Limb (tissue), 2 donors: ENCODE results near the gene L2HGDH.
A peak's percentile ranks its signal among the peaks of the same experiment; 100 is the strongest.
"Not testable (repeated sequence)": the region's sequence is repeated elsewhere in the genome, so short reads cannot be mapped to it uniquely, and the experiment has no call there.

ENCODE experiments used
- DNase-seq, 2 donors: peaks; one replicate each; pipeline ENCODE4 v3.0.0-alpha.2; 2016; ENCODE audit errors: extremely low spot score in 2 of 2

Gene L2HGDH

DNA sequence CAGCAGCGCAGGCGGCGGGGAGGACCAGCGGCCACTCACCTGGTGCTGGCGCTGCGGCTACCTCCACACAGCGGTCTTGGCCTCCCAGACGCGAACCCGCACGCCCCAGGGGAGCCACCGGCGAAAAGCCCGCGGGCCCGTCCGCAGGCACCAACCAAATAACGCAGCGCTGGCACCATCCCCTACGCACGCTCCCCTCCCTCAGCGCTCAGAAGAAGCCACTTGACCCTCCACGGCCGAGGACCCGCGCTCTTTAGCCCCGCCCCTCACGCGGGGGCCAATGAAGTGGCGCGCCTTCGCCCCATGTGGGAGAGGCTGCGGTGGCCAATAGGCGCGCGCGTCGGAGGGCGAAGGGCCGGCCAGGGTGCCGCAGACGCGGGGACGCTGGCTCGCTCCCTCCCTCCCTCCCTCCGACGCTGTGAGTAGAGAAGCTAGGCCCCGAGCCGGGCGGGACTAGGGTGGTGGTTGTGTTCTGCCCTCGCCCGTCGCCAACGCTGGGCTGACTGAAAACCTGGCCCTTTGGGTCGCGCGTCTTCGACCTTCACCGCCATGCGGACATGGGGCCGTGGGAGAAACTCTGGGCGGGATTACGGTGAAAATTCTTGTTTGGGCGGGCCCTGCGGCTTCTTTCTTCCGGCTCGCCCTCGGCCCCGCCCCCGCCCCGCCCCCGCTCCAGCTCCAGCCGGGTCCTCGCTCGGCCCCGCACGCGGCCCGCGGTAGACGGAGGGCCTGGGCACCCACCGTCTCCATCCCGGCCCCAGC lies at the start of gene L2HGDH, which contains the start of gene DMAC2L:
Gene L2HGDH (minus strand): TSS at position 258 of the 762 bp plus-strand sequence. CDS start 79 bp downstream, at position 179.
Gene DMAC2L (plus strand): TSS at position 353 of the 762 bp plus-strand sequence. CDS start 9,164 bp downstream, outside the sequence.
- peak; percentile 94 to 95 for DNase-seq

DNA sequence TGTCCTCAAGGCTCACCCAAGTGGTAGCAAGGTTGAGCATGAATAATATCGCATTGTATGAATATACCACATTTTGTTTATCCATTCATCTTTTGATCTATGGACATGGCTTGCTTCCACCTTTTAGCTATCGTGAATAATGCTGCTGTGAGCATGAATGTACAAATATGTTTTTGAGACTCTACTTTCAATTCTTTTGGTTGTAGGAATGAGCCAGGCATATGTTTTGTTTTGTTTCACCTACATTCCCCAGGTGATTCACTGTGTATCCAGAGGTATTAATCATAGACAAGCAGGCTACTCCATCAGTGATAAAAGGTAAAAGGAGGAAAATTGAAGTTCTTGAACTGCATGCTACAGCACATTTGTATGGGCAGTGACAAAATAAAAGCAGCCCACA lies 48.8 kb upstream of the L2HGDH start:
- no peak for DNase-seq

DNA sequence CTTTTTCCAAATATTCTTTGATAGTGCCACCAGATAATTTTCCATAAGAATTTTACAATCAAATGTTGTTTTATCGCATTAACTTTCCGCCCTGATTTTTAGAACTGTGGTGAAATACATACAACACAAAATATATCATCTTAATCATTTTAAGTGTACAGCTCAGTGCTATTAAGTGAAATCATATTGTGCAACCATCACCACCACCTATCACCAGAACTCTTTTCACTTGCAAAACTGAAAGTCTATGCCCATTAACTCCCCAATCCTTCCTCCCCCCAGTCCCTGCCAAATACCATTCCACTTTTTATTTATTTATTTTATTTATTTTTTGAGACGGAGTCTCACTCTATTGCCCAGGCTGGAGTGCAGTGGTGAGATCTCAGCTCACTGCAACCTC lies 48.1 kb upstream of the L2HGDH start:
- no peak for DNase-seq

DNA sequence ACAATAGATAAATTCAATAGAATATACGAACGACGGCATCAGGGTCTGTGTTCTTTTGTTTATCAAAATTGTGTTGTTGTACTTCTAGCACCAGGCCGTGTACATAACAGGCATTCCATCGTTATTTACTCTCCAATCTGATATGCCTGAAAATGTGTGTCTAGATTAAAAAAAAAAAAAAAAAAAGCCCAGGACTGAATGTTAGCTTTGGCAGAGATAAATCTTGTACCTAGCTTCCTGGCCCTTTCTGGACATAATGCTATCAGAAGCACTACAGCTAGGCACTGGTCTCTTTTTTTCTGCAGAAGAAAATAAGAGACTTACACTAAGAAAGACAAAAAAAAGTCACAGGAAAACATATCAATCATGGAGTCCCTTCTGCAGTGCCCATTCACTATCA lies 47.6 kb upstream of the L2HGDH start:
- DNase-seq: no peak

DNA sequence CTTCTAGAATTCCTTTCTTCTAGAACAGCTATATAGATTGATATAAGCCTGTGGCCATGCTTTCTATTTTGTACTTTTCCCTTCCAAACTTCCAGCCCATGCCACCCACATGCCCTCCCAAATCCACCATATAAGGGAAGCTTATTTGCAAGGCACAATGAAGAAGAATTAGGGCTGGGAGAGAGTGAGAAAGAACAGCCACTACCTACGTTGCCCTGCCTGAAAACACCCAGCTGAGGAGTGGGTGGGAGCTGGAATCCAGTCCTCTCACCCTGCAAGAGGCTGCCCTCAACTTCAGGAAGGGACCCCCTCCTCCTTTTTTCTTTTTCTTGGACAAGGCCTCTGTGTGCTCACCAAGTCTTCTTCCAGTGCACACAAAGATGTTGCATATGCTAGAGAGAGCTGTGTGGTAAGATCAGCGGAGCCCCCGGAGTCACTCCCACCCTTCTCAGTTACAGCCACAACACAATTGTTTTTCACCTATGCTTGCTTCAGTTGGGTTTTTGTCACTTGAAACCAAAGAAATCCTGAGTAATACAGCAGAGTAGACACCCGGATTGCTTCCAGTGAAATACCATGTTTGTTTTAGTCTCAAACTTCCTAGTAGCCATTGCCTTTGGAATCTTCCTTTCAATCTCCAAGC lies 45.8 kb upstream of the L2HGDH start:
- DNase-seq: no peak

DNA sequence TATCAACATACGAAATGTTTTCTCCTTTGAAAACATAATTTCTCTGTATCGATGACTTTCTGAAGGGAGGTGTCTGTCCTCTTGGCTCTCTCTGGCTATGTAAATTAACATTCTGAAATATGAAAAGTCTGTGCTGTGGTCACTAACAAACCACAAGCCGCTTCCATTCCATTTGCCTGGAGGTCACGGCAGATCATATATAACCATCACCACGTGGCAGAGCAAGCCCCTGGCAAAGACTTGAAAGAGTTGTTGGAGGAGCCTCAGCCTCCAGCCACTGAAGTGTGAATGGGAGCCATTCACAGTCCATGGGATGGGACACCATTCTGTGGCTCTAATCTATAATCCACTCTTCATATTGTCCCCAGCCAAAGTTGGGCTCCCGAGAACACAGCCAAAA lies 45.1 kb upstream of the L2HGDH start:
- DNase-seq: no peak

DNA sequence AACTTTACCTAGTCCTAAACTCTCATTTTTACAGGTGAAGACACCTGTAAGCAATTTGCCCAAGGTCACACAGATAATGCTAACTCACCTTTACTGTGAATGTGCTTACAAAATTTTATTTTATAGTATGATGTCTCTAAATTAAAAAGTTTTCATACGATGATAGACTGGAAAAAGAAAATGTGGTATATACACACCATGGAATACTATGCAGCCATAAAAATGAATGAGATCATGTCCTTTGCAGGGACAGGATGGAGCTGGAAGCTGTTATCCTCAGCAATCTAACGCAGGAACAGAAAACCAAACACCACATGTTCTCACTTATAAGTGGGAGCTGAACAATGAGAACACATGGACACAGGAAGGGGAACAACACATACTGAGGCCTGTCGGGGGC lies 44.3 kb upstream of the L2HGDH start:
- DNase-seq: not testable (repeated sequence)

DNA sequence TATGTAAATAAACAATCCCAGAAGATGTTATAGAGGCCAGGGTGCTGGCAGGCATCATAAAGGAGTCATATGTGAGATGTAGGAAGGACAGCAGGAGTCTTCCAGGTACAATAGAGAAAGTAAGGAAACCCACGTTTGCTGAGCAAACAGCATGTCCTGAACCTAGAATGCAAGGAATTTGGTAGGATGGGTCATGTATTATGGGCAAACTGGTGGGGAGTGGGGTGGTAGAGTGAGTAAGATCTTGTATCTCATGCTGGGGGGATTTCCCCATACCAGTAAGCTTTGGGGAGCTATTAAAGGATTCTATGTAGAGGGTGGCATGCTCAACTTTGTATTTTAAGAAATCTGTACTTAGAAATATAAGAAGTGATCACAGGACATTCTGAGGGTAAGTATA lies 43.7 kb upstream of the L2HGDH start:
- DNase-seq: no peak

DNA sequence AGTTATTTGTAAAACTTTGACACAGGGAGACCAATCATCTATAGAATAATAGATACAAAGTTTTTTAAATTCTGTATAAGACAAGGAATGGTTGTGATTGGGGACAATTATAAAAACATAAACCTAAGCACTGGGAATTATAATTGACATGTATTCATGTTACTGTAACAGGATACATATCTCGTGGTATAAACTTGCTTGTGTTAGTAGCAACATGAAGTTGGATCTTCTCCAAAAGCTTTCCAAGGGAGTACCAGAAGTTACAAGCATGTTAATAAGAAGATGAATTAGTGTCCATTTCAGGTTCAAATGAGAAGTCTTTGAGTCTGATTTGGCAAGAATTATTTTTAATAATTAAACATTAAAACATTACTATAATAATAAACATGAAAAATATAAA lies 42.5 kb upstream of the L2HGDH start:
- DNase-seq: peak in 1 of 2 donors; percentile 32

DNA sequence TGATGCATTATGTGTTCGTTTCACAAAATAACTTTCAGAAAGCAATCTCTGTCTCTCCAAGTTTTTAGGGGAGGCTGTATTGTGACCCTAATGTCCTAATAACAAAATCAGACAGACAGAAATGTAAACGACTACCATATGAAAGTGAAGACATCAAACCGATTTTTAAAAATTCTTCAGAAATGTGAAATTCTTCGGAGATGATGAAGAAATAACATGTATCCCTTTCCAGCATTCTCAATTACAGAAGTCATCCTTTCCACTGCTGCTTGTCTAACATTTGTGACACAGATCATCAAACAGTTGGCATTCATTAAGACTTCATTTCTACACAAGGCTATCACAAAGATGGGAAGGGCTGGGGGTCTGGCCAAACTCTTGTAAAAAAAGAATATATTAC lies 41.1 kb upstream of the L2HGDH start:
- DNase-seq: no peak

DNA sequence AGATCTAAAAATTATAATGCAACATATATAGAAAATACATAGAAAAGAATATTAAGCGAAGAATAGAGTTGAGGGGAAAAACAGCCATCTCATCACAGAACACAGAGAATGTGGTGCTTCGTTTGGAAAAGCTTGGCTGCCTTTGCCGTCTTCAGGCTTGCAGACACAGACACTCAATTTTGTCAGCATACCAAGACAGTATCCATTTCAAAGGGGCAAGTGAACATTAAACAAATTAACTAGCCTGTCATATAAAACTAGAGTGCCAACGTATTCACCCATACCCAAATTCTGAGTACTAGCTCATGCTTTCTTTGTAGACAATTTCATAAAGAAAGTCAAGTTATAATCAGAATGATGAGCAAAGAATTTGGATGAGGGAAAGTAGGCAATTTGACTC lies 40.6 kb upstream of the L2HGDH start:
- no peak for DNase-seq

DNA sequence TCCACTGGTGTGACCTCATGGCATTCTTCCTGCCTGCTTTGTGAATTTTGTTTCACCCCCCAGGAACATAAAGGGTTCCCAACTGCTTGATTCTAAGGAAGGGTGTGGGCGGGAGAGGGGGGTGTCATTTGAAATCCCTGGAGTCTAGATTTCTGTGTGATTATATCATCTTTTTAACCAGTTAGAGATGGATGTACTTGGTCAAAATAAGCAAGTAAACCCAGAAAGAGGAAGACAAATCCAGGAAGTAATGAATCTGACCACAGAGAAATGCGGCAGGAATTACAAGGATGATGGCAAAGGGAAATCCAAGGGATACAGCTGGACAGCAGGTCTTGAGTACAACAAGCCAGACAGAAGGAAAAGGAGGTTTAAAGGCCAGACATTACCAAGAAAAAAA lies 38.9 kb upstream of the L2HGDH start:
- no peak for DNase-seq

DNA sequence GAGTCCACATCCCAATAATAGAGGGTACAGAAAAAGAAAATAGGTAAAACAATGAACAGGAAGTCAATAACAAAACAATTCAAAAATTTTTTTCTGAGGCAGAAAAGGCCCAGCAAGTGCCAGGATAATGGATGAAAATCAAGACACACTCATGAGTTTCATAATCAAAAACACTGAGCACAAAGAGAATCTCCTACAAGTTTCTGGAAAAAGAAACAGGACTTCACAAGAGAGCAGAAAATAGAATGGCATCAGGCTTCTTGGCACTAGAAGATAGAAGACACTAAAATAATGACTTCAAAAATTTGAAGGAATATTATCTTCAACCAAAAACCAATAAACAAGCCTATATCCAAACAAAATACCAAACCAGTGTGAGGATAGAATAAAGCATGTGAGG lies 36.9 kb upstream of the L2HGDH start:
- no peak for DNase-seq

DNA sequence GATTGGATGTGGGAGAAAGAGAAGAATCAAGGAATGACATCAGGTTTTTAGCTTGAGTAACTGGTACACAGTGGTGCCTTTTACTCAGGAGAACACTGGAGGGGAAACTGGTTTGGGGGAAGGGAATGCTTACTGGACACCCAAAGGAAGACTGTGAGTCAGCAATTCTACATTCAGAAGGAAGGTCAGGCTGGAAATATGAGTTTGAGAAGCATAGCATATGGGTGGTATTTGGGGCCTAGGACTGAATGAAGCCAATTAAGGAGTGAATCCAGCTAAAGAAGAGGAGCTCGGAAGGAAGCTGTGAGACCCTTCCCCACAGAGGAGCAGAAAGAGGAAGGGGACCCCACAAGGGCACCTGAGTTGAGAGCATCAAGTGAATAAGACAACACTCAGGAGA lies 35.5 kb upstream of the L2HGDH start:
- no peak for DNase-seq

DNA sequence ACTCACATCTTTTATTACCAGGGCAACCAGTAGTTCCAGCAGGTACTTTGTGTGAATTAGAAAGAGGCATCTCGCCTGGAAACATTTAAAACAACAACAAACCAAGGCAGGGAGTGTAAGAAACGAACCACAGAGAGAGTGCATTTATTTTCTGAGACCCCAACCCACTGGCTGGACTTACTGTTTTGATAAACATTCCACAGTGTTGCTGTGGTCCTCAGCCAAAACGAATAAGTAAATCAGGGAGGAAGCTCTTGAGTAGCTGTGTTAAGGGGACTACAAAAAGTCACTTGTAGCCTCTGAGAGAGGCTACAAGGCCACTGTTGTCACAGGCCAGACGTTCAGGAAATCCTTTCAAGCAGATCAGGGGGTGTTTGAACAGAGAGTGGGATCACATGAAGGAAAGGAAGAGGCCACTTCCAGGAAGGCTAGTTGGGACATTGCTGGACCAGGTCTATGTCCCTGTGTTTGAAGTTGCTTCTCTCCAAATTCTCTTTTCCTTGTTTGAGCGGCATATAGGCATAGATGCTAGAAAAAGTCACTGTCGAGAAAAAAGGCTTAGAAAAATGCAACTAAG lies 33.9 kb upstream of the L2HGDH start:
- DNase-seq: no peak

DNA sequence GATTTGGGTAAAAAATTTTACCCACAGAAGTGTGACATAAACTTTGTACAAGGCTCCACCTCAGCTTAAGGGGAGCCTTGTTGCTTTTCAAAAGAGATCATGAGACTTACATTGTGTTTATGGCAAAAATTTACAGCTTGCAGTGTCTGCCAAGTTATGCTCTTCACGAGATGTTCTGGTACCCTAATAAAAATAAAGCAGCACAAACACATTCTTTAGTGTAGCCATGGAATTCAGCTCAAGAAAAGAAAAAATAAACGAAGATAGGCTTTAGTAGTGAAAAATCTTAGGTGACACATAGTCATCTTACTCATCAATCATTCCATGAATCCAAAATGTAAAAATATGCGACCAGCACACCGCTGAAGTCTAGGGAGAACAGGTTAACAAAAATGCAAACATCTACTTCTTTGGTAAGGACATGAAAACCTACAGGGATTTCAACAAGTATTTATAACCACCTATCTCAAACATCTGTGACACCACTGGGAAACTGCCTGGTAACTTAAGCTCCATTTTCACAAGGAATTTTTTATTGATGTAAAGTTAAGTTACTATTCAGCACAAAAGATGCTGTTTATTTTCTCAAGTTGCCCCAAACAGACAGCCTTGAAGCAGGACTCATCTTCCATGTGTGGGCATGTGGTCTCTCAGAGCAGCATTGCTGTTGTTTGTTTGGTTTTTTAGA lies 33.0 kb upstream of the L2HGDH start:
- no peak for DNase-seq

DNA sequence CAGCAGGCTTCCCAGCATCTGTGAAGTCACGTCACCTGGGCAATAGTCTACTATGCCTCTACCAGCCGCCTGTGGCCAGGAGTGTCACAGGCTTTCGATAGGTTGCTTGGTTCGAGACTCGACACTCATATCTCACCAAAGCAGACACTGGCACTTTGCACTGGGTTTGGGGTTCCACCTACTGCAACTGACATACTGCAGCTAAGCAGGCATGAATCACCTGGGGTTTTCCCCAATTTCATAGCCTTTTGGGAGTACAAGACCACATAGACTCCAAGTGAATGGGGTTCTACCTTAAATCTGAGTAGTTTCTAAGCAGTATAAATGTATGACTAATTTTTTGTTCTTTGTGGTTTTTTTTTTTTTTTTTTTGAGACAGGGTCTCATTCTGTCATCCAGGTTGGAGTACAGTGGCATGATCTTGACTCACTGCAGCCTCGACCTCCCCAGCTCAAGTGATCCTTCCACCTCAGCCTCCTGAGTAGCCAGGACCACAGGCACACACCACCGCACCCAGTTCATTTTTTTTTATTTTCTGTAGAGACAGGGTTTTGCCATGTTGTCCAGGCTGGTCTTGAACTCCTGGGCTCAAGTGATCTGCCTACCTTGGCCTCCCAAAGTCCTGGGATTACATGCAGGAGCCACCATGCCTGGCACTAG lies 32.2 kb upstream of the L2HGDH start:
- no peak for DNase-seq

DNA sequence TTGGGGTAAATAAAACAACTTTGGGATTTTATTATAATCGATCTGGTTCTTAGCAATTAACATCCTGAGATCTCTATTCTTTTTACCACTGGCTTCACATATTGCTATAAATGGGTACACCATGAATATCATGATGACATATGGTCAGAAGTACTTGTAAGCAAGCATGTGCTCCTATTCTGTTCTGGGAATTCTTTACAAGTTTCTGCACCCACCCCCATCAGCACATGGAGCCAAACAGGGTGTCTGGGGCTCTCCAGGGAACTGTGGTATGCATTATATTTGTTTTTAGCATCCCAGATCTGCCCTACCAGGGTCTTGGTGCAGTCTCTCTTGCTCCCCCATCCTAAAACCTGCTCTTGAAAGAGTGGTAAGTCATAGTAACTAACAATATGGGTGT lies 31.4 kb upstream of the L2HGDH start:
- no peak for DNase-seq

DNA sequence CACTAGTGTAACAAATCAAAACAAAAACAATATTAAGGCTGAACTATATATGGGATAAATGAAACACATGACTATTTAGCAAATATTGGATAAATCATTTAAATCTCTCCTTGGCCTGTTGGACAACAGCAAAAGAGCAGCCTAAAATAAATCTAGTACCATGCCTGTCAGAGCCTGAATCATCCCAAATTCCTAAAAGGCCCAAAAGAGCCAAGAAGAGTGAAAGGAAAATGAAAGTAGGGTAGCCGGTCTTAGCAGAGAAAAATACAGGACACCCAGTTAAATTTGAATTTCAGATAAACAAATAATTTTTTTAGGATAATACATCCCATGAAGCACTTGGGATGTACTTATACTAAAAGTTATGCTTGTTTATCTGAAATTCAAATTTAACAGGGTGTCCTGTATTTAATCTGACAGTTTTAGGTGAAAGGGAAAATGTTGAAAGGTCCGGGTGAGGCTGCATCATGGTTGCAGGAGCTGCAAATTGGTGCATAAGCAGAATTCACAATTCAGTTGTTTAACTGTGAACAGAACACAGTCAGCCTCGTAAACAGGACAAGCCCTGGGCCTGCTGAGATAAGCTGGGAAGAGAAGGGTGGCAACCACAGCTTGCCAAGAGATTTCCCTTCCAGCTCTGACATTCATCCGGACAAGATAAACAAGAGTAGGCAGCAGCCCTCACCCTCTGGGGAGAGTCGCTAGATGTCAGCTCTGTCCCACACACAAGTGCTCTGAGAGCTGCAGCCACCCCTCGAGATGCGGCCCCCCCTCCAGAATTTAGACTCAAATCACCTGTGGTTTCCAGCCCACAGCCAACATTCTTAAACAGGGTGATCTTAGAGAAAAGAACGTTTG lies 30.4 kb upstream of the L2HGDH start:
- no peak for DNase-seq

DNA sequence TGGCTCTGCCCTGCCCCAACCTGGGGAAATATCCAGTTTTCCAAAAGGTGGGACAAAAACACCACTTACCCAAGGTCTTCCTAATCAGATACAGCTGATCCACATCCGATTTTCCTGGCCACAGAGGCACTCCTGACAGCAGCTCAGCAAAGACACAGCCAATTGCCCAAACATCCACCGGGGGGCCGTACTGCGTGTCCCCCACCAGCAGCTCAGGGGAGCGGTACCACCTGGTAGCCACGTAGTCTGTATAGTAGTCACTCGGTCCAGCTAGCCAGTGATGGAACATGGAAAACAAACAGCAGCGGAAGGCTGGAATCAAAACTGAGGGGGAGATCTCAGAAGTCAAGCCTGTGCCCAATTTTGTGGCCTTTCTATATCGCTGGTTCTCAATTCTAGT lies 28.9 kb upstream of the L2HGDH start:
- no peak for DNase-seq

DNA sequence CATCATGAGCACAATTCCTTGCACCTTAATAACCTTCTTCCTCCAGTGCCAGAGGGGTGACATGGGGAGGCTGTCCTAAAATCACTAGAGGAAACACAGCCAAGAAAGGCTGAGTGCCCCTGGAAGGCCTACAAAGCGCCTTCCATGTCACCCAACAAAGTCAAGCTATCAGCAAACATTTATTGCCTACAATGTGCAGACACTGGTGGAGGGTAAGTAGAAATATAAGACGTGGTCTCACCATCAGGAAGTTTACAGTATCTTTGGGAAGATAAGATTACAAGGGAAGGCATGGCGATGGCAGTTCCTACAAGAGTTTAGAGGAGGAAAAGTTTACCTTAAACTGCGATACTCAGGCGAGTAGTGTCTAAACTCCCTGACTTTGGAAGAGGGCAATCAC lies 28.0 kb upstream of the L2HGDH start:
- no peak for DNase-seq
